MM.1S (cell line): ENCODE data around the gene CERKL.

ENCODE experiments used
- DNase-seq: peaks from one replicate; pipeline ENCODE4 v3.0.0-alpha.2; 2015
- H2AFZ ChIP-seq: fragments of 300-600 bp; sonication (generic); 2 replicates; pipeline ENCODE4 v1.6.0; 2016; ENCODE audit warnings: antibody characterized with exemption, low read length
- H3F3A ChIP-seq: fragments of 300-600 bp; sonication (generic); 2 replicates; pipeline ENCODE4 v1.6.1; 2016; ENCODE audit warnings: mild to moderate bottlenecking, antibody characterized with exemption, low read length, moderate library complexity, mixed read lengths; ENCODE audit not compliant: insufficient read depth
- H3K27ac ChIP-seq: fragments of 300-600 bp; sonication (generic); 2 replicates; pipeline ENCODE4 v1.5.1; 2016; ENCODE audit warnings: mild to moderate bottlenecking, low read length
- H3K27me3 ChIP-seq: fragments of 300-600 bp; sonication (generic); replicated peaks from 2 replicates; pipeline ENCODE4 v1.6.0; 2016; ENCODE audit warnings: low read length; ENCODE audit not compliant: insufficient read depth
- H3K36me3 ChIP-seq: fragments of 300-600 bp; sonication (generic); replicated peaks from 2 replicates; pipeline ENCODE4 v1.6.1; 2016; ENCODE audit warnings: mild to moderate bottlenecking, low read length, mixed read lengths; ENCODE audit not compliant: insufficient read depth
- H3K4me1 ChIP-seq: fragments of 300-600 bp; sonication (generic); 2 replicates; pipeline ENCODE4 v1.6.1; 2016; ENCODE audit warnings: low read length, mixed read lengths
- H3K4me2 ChIP-seq: fragments of 300-600 bp; sonication (generic); 2 replicates; pipeline ENCODE4 v1.6.0; 2016; ENCODE audit warnings: low read depth, low read length
- H3K4me3 ChIP-seq: fragments of 300-600 bp; sonication (generic); 2 replicates; pipeline ENCODE4 v1.5.1; 2016; ENCODE audit warnings: low read length, mixed read lengths
- H3K79me2 ChIP-seq: fragments of 300-600 bp; sonication (generic); 2 replicates; pipeline ENCODE4 v1.6.1; 2016; ENCODE audit warnings: mixed run types, low read length, mixed read lengths
- H3K9ac ChIP-seq: fragments of 300-600 bp; sonication (generic); 2 replicates; pipeline ENCODE4 v1.6.1; 2016; ENCODE audit warnings: low read length, mixed read lengths
- H3K9me2 ChIP-seq: fragments of 300-600 bp; sonication (generic); replicated peaks from 2 replicates; pipeline ENCODE4 v1.6.1; 2016; ENCODE audit warnings: mild to moderate bottlenecking, low read length, mixed read lengths; ENCODE audit not compliant: insufficient read depth
- H3K9me3 ChIP-seq: fragments of 300-600 bp; sonication (generic); replicated peaks from 2 replicates; pipeline ENCODE4 v1.6.1; 2016; ENCODE audit warnings: mild to moderate bottlenecking, low read length, mixed read lengths; ENCODE audit not compliant: insufficient read depth
- H4K20me1 ChIP-seq: fragments of 300-600 bp; sonication (generic); 2 replicates; pipeline ENCODE4 v1.6.1; 2016; ENCODE audit warnings: mild to moderate bottlenecking, low read length, moderate library complexity, mixed read lengths; ENCODE audit not compliant: insufficient read depth
- EZH2 ChIP-seq: fragments of 300-600 bp; sonication (generic); optimal IDR thresholded peaks from 2 replicates; pipeline ENCODE3; 2017; ENCODE audit warnings: low read depth, mild to moderate bottlenecking, antibody characterized with exemption, low read length, mixed read lengths
- EZH2phosphoT487 ChIP-seq: fragments of 300-600 bp; sonication (generic); IDR thresholded peaks from 2 replicates; pipeline ENCODE4 v1.6.1; 2018; ENCODE audit warnings: antibody characterized with exemption, low read length
- TF ChIP-seq, protein P1 (sequence below): fragments of 300-600 bp; sonication (generic); IDR thresholded peaks from 2 replicates; pipeline ENCODE4 v1.5.1; 2016; ENCODE audit warnings: antibody characterized with exemption, low read length, mixed read lengths

CERKL gene

GRCh38 chr2:181686576-181687185 lies 29.8 kb upstream of the CERKL start:
- peaks cover 24% of the 10 kb centered on the region for H3K27me3 ChIP-seq
- TF ChIP-seq, protein P1, sequence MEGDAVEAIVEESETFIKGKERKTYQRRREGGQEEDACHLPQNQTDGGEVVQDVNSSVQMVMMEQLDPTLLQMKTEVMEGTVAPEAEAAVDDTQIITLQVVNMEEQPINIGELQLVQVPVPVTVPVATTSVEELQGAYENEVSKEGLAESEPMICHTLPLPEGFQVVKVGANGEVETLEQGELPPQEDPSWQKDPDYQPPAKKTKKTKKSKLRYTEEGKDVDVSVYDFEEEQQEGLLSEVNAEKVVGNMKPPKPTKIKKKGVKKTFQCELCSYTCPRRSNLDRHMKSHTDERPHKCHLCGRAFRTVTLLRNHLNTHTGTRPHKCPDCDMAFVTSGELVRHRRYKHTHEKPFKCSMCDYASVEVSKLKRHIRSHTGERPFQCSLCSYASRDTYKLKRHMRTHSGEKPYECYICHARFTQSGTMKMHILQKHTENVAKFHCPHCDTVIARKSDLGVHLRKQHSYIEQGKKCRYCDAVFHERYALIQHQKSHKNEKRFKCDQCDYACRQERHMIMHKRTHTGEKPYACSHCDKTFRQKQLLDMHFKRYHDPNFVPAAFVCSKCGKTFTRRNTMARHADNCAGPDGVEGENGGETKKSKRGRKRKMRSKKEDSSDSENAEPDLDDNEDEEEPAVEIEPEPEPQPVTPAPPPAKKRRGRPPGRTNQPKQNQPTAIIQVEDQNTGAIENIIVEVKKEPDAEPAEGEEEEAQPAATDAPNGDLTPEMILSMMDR: no peak
- TF ChIP-seq EZH2: no peak

GRCh38 chr2:181685150-181685688 lies 28.3 kb upstream of the CERKL start:
- Histone ChIP-seq H3K27me3 (peaks cover 24% of the 10 kb centered on the region), H3K4me1 (no peaks in the 10 kb centered on the region), H3F3A (no peaks in the 10 kb centered on the region), H3K36me3 (no peaks in the 10 kb centered on the region), H3K4me2 (no peak overlapping the region), H3K9me3 (no peaks in the 10 kb centered on the region), H4K20me1 (no peaks in the 10 kb centered on the region), H3K9ac (no peak overlapping the region), H3K4me3 (no peak overlapping the region), H3K27ac (no peak overlapping the region), H3K79me2 (no peaks in the 10 kb centered on the region), H2AFZ (no peak overlapping the region), H3K9me2 (no peaks in the 10 kb centered on the region)
- TF ChIP-seq EZH2phosphoT487: no peak
- TF ChIP-seq, protein P1: no peak
- no peak for TF ChIP-seq EZH2
- no peak for DNase-seq

More at GRCh38 chr2:181686576-181687185, 29.8 kb upstream of the CERKL start:
- H3K4me1 ChIP-seq: no peaks in the 10 kb centered on the region
- H4K20me1 ChIP-seq: no peaks in the 10 kb centered on the region
- no peak overlapping the region for H3K9ac ChIP-seq
- no peak overlapping the region for H3K4me2 ChIP-seq
- DNase-seq: no peak
- no peak overlapping the region for H2AFZ ChIP-seq
- no peaks in the 10 kb centered on the region for H3K9me2 ChIP-seq
- H3K9me3 ChIP-seq: no peaks in the 10 kb centered on the region
- no peaks in the 10 kb centered on the region for H3F3A ChIP-seq
- no peaks in the 10 kb centered on the region for H3K36me3 ChIP-seq
- no peaks in the 10 kb centered on the region for H3K79me2 ChIP-seq
- no peak overlapping the region for H3K27ac ChIP-seq
- H3K4me3 ChIP-seq: no peak overlapping the region

- Histone ChIP-seq H3F3A (no peaks in the 10 kb centered on the region), H4K20me1 (no peaks in the 10 kb centered on the region), H3K79me2 (no peaks in the 10 kb centered on the region), H3K4me2 (no peak overlapping the region; the same call in 1 of the 2 replicates), H3K9me2 (no peaks in the 10 kb centered on the region), H3K9ac (no peak overlapping the region), H2AFZ (no peak overlapping the region), H3K9me3 (no peaks in the 10 kb centered on the region), H3K36me3 (no peaks in the 10 kb centered on the region), H3K4me3 (no peak overlapping the region), H3K27me3 (peaks cover 24% of the 10 kb centered on the region), H3K27ac (no peak overlapping the region), H3K4me1 (no peaks in the 10 kb centered on the region)
- no peak for DNase-seq
- TF ChIP-seq EZH2phosphoT487 (no peak), EZH2 (no peak)
- TF ChIP-seq, protein P1: no peak
Measured at GRCh38 chr2:181684454-181685149, 27.7 kb upstream of the CERKL start.
